Ammon's horn (tissue), 1 donor: ENCODE data around the gene NUBP1.

ENCODE experiments used
- DNase-seq: peaks from one replicate; pipeline ENCODE4 v3.0.0-alpha.2; 2016; ENCODE audit warnings: low spot score

NUBP1 gene

GRCh38 chr16:10806698-10807097 lies 63.1 kb downstream of the NUBP1 start:
- DNase-seq = no peak

GRCh38 chr16:10808218-10808617 lies 64.6 kb downstream of the NUBP1 start:
- no peak for DNase-seq

GRCh38 chr16:10808850-10809249 lies 65.2 kb downstream of the NUBP1 start:
- no peak for DNase-seq

GRCh38 chr16:10809706-10810105 lies 66.1 kb downstream of the NUBP1 start:
- DNase-seq = no peak

- no peak for DNase-seq
These were observed 68.9 kb downstream of the NUBP1 start for GRCh38 chr16:10812312-10813098.

- no peak for DNase-seq
These were observed 69.4 kb downstream of the NUBP1 start for GRCh38 chr16:10813099-10813455.

GRCh38 chr16:10817514-10817913 lies 73.9 kb downstream of the NUBP1 start:
- no peak for DNase-seq

- no peak for DNase-seq
These were observed 74.6 kb downstream of the NUBP1 start, which contains the start of gene TVP23A for GRCh38 chr16:10817963-10818941. TVP23A (minus strand) TSS chr16:10818794; CDS start chr16:10818493, 301 bp downstream.
